Measurements from ENCODE around the gene IKBKE.
"Not testable (repeated sequence)": the region's sequence is repeated elsewhere in the genome, so short reads cannot be mapped to it uniquely, and the experiment has no call there.

Gene IKBKE

DNA sequence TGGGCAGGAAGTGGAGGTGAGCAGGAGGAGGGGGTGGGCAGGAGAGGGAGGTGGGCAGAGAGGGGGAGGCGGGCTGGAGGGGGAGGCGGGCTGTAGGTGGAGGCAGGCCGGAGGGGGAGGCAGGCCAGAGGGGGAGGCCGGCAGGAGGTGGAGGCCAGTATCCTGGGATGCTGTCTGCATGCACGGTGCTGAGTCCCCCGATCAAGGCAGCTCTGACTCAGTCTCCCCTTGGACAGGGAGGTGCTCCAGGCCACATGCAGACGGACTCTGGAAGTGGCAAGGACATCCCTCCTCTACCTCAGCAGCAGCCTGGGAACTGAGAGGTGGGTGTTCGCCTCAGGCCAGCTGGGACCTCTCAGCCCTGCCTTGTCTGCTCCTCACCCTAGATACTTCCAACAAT is 9.9 kb downstream of the IKBKE start:
- Histone ChIP-seq H3K4me1 (ENCODE audit: insufficient read depth, insufficient read length) (peaks cover 10% of the 10 kb centered on the region), H3K9ac (ENCODE audit: insufficient read length, low read depth) (no peak overlapping the region), H3K9me3 (ENCODE audit: insufficient read depth, low read length) (no peaks in the 10 kb centered on the region; the same call in 1 of the 2 replicates), H3K4me3 (ENCODE audit: insufficient read length, low read depth) (no peak overlapping the region), H3K27me3 (ENCODE audit: insufficient read depth, insufficient read length) (no peaks in the 10 kb centered on the region), H3K36me3 (ENCODE audit: insufficient read depth, insufficient read length, low read length) (peaks cover 77% of the 10 kb centered on the region)
- no peak for DNase-seq (ENCODE audit: low read depth, low spot score)
- no peak for TF ChIP-seq SUZ12 (IDR thresholded peaks at IDR 0.05; ENCODE audit: extremely low read depth, insufficient read depth, insufficient read length)
- no peak for TF ChIP-seq ZNF274 (IDR thresholded peaks at IDR 0.05; ENCODE audit: low read depth, low read length)
- TF ChIP-seq YY1 (IDR thresholded peaks at IDR 0.05; ENCODE audit: insufficient read depth, insufficient read length) = no peak

DNA sequence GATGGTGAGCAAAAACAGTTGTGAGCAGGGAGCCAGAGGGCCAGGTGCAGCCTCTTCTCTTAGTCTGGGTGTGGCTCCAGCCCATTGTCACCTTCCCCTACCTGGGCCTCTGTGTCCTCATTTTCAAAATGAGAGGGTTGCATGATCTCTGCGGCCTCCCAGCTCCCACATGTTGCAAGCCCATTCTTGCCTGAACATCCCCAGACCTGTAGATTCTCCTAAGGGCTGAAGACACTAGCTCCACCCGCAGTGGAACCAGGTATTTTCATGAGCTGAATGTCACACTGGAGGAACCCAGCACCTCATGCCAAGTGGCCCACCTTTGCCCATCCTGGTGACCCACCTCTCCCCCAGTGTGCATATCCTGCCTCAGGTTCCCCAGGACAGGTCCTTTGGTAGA is 12.3 kb downstream of the IKBKE start:
- H3K4me1 ChIP-seq (ENCODE audit: insufficient read depth, insufficient read length) = peaks cover 10% of the 10 kb centered on the region
- no peaks in the 10 kb centered on the region; the same call in 1 of the 2 replicates for H3K9me3 ChIP-seq (ENCODE audit: insufficient read depth, low read length)
- peaks cover 66% of the 10 kb centered on the region for H3K36me3 ChIP-seq (ENCODE audit: insufficient read depth, insufficient read length, low read length)
- H3K4me3 ChIP-seq (ENCODE audit: insufficient read length, low read depth) = no peak overlapping the region
- no peak overlapping the region for H3K9ac ChIP-seq (ENCODE audit: insufficient read length, low read depth)
- TF ChIP-seq YY1 (IDR thresholded peaks at IDR 0.05; ENCODE audit: insufficient read depth, insufficient read length) = no peak
- TF ChIP-seq ZNF274 (IDR thresholded peaks at IDR 0.05; ENCODE audit: low read depth, low read length) = no peak
- no peak for TF ChIP-seq SUZ12 (IDR thresholded peaks at IDR 0.05; ENCODE audit: extremely low read depth, insufficient read depth, insufficient read length)
- DNase-seq (ENCODE audit: low read depth, low spot score) = no peak
- H3K27me3 ChIP-seq (ENCODE audit: insufficient read depth, insufficient read length) = no peaks in the 10 kb centered on the region

DNA sequence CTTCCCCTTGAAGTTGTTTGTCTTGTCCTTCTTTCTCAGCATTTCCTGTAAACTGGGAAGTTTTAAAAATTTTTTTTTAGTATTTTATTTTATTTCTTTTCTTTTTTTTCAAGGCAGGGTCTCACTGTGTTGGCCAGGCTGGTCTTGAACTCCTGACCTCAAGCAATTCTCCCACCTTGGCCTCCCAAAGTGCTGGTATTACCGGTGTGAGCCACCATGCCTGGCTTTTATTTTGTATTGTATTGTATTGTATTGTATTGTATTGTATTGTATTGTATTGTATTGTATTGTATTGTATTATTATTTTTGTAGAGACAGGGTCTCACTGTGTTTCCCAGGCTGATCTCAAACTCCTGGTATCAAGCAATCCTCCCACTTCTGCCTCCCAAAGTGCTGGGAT is 13.6 kb downstream of the IKBKE start:
- not testable (repeated sequence) for H3K9me3 ChIP-seq (ENCODE audit: insufficient read depth, low read length); DNase-seq (ENCODE audit: low read depth, low spot score); H3K4me1 ChIP-seq (ENCODE audit: insufficient read depth, insufficient read length); H3K4me3 ChIP-seq (ENCODE audit: insufficient read length, low read depth); H3K9ac ChIP-seq (ENCODE audit: insufficient read length, low read depth); H3K27me3 ChIP-seq (ENCODE audit: insufficient read depth, insufficient read length)
- H3K36me3 ChIP-seq (ENCODE audit: insufficient read depth, insufficient read length, low read length) = peaks cover 60% of the 10 kb centered on the region

GRCh38 chr1:206484901-206485300 is 14.6 kb downstream of the IKBKE start:
- H3K27me3 ChIP-seq (ENCODE audit: insufficient read depth, insufficient read length) = no peaks in the 10 kb centered on the region
- no peaks in the 10 kb centered on the region for H3K9me3 ChIP-seq (ENCODE audit: insufficient read depth, low read length)
- H3K4me1 ChIP-seq (ENCODE audit: insufficient read depth, insufficient read length) = peaks cover 6% of the 10 kb centered on the region
- DNase-seq (ENCODE audit: low read depth, low spot score) = no peak
- H3K36me3 ChIP-seq (ENCODE audit: insufficient read depth, insufficient read length, low read length) = peaks cover 51% of the 10 kb centered on the region
- no peak overlapping the region for H3K9ac ChIP-seq (ENCODE audit: insufficient read length, low read depth)
- H3K4me3 ChIP-seq (ENCODE audit: insufficient read length, low read depth) = no peak overlapping the region
- TF ChIP-seq YY1 (IDR thresholded peaks at IDR 0.05; ENCODE audit: insufficient read depth, insufficient read length) = no peak
- TF ChIP-seq SUZ12 (IDR thresholded peaks at IDR 0.05; ENCODE audit: extremely low read depth, insufficient read depth, insufficient read length) = no peak
- no peak for TF ChIP-seq ZNF274 (IDR thresholded peaks at IDR 0.05; ENCODE audit: low read depth, low read length)

- H3K4me1 ChIP-seq (ENCODE audit: insufficient read depth, insufficient read length) = peaks cover 7% of the 10 kb centered on the region
- TF ChIP-seq ZNF274 (IDR thresholded peaks at IDR 0.05; ENCODE audit: low read depth, low read length) (no peak), SUZ12 (IDR thresholded peaks at IDR 0.05; ENCODE audit: extremely low read depth, insufficient read depth, insufficient read length) (no peak), YY1 (IDR thresholded peaks at IDR 0.05; ENCODE audit: insufficient read depth, insufficient read length) (no peak)
- peaks cover 58% of the 10 kb centered on the region for H3K36me3 ChIP-seq (ENCODE audit: insufficient read depth, insufficient read length, low read length)
- no peak for DNase-seq (ENCODE audit: low read depth, low spot score)
- H3K4me3 ChIP-seq (ENCODE audit: insufficient read length, low read depth) = no peak overlapping the region
- H3K27me3 ChIP-seq (ENCODE audit: insufficient read depth, insufficient read length) = no peaks in the 10 kb centered on the region
- H3K9me3 ChIP-seq (ENCODE audit: insufficient read depth, low read length) = no peaks in the 10 kb centered on the region
- H3K9ac ChIP-seq (ENCODE audit: insufficient read length, low read depth) = no peak overlapping the region
Observed at GRCh38 chr1:206486995-206487788, 16.9 kb downstream of the IKBKE start.

- TF ChIP-seq ZNF274 (IDR thresholded peaks at IDR 0.05; ENCODE audit: low read depth, low read length) (no peak), SUZ12 (IDR thresholded peaks at IDR 0.05; ENCODE audit: extremely low read depth, insufficient read depth, insufficient read length) (no peak), YY1 (IDR thresholded peaks at IDR 0.05; ENCODE audit: insufficient read depth, insufficient read length) (no peak)
- no peak for DNase-seq (ENCODE audit: low read depth, low spot score)
- no peak overlapping the region for H3K4me3 ChIP-seq (ENCODE audit: insufficient read length, low read depth)
- H3K9ac ChIP-seq (ENCODE audit: insufficient read length, low read depth) = no peak overlapping the region
- peaks cover 7% of the 10 kb centered on the region for H3K4me1 ChIP-seq (ENCODE audit: insufficient read depth, insufficient read length)
- peaks cover 58% of the 10 kb centered on the region for H3K36me3 ChIP-seq (ENCODE audit: insufficient read depth, insufficient read length, low read length)
- no peaks in the 10 kb centered on the region for H3K27me3 ChIP-seq (ENCODE audit: insufficient read depth, insufficient read length)
- H3K9me3 ChIP-seq (ENCODE audit: insufficient read depth, low read length) = no peaks in the 10 kb centered on the region
Observed at GRCh38 chr1:206487970-206488369, 17.7 kb downstream of the IKBKE start.

DNA sequence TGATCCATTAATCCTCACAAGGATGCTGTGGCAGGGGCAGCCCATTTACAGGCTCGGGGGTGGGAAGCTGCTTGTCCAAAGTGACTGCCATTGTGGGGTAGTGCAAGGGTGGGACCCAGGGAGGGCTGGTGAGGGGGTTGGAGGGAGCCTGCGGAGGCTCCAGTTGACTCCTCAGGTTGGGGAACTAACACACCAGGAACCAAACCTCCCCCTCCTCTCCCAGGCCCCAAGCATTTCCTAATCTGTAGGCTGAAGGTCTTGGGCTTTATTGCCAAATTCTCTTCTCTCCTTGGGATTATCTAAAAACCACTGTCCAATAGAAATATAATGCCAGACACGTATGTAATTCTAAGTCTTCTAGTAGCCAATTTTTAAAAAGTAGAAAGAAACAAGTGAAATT is 18.2 kb downstream of the IKBKE start:
- no peak for DNase-seq (ENCODE audit: low read depth, low spot score)

More for the DNA sequence above, 18.2 kb downstream of the IKBKE start:
- no peak overlapping the region for H3K4me3 ChIP-seq (ENCODE audit: insufficient read length, low read depth)
- TF ChIP-seq YY1 (IDR thresholded peaks at IDR 0.05; ENCODE audit: insufficient read depth, insufficient read length) (no peak), SUZ12 (IDR thresholded peaks at IDR 0.05; ENCODE audit: extremely low read depth, insufficient read depth, insufficient read length) (no peak), ZNF274 (IDR thresholded peaks at IDR 0.05; ENCODE audit: low read depth, low read length) (no peak)
- no peak overlapping the region for H3K9ac ChIP-seq (ENCODE audit: insufficient read length, low read depth)
- peaks cover 7% of the 10 kb centered on the region for H3K4me1 ChIP-seq (ENCODE audit: insufficient read depth, insufficient read length)
- H3K27me3 ChIP-seq (ENCODE audit: insufficient read depth, insufficient read length) = no peaks in the 10 kb centered on the region
- H3K36me3 ChIP-seq (ENCODE audit: insufficient read depth, insufficient read length, low read length) = peaks cover 57% of the 10 kb centered on the region
- H3K9me3 ChIP-seq (ENCODE audit: insufficient read depth, low read length) = no peaks in the 10 kb centered on the region

All from NT2/D1 (cell line).